LNCAP (cell line): Measurements from ENCODE around the gene GALNT18.

Experiments
- TF ChIP-seq, protein P1 (sequence below): fragments of 450-650 bp; IDR thresholded peaks from 2 replicates; pipeline ENCODE4 v1.5.1; 2017; ENCODE audit warnings: mild to moderate bottlenecking

Gene GALNT18

DNA sequence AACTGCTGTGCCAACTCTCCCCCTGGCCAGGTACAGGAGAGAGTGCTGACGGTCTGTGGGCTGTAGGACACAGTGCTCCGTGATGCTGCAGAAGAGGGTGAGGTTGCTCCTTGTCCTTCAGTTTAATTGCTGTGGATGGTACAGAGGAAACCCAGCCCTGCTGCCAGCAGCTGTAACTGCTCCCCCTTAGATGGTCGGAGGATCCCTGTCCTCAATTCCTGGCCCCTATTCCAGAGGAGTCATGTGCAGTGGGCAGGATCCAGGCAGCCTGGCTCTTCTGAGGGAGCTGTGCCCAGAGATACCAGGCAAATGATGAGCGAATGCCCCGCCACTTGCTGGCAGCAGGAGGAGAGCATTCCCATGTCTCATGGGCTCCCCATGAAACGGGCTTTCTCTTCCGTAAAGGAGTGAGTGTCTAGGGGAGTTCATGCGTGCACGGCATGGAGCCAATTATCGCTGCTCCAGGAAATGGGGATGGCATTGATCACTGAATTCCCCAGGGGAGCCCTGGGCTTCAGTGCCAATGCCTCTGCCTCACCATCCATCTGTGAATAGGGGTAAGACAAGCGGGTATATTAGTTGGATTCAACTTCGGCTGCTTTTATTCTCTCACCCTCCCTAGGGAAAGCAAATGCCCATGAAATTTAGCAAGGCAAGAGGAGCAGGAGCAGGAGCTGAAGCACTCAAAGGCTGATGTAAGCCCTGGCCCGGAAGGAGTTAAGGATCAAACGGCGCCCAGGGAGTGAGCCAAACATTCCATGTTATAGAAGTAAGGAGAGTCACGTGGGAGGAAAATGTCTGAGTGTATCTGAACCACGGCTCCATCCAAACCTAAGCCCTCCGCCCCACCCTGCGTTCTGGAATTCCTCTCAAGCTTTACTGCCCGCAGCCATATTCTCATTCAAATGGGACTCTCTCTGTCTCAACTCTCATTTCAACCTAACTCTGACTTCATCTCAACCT, 217.8 kb downstream of the GALNT18 start:
- TF ChIP-seq, protein P1, sequence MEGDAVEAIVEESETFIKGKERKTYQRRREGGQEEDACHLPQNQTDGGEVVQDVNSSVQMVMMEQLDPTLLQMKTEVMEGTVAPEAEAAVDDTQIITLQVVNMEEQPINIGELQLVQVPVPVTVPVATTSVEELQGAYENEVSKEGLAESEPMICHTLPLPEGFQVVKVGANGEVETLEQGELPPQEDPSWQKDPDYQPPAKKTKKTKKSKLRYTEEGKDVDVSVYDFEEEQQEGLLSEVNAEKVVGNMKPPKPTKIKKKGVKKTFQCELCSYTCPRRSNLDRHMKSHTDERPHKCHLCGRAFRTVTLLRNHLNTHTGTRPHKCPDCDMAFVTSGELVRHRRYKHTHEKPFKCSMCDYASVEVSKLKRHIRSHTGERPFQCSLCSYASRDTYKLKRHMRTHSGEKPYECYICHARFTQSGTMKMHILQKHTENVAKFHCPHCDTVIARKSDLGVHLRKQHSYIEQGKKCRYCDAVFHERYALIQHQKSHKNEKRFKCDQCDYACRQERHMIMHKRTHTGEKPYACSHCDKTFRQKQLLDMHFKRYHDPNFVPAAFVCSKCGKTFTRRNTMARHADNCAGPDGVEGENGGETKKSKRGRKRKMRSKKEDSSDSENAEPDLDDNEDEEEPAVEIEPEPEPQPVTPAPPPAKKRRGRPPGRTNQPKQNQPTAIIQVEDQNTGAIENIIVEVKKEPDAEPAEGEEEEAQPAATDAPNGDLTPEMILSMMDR: no peak

DNA sequence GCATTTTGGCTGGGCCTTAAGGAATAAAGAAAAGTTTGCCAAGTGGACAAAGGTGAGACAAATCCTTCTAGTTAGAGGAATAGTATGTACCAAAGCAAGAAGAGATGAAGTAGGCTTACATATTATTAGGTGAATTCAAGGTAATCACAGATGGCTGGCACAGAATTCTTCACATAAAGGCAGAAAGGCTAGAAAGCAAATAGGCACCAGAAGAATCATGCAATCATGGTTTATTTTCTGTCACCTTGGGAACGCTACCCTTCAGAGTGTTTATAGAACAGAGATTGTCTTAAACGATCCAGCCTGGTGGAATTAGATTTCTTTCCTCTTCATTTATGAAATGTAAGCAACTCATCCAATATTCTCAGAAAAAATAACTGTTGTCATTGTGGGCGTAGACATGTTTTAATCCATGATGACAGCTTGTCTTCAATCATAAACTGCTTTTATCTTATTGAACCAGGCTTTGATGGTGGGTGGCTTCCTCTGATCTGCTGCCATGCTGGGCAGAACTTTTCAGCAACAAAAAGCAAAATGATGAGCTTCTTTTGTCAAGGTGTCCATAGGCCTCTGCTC, 219.8 kb downstream of the GALNT18 start:
- TF ChIP-seq, protein P1: no peak

- TF ChIP-seq, protein P1: no peak; the same call in 1 of the 2 replicates
Observed at GRCh38 chr11:11400635-11401232, 221.1 kb downstream of the GALNT18 start.

GRCh38 chr11:11400121-11400520, 221.7 kb downstream of the GALNT18 start:
- TF ChIP-seq, protein P1: no peak

- TF ChIP-seq, protein P1: no peak
Observed at GRCh38 chr11:11397781-11398180, 224.0 kb downstream of the GALNT18 start.

- TF ChIP-seq, protein P1: no peak
Observed at GRCh38 chr11:11397036-11397415, 224.8 kb downstream of the GALNT18 start.

DNA sequence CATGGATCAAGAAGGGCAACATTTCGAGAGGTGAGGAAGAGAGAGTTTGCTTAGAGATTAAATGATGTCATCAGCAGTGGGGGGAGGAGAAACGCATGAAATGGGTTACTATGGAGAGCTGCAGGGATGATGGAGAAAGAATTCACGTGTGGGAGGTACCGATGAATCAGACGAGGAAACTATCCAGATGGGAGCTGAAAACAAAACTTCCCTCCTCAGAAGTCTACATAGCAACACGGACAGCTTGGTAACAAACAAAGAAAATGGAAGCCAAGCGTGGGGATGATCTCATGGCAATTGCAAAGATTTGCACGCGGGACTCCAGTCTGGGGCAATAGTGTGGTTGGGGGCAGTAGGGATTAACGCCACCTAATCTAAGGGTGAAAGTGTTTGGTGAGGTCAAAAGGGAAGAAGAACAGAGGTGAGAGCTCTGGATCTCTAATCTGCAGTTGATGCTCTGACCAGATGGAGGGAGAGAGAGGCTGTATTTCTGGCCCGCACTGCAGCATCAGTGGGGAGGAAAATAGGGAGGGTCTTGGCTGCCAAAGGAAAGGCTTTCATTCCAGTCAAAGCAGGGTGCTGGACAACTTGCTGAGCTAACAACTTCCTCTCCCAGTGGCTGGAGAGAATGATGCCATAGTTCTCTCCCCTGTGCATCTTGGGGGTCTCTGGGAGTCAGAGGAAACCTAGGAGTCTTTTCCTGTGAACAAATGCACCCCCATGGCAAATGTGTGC, 225.3 kb downstream of the GALNT18 start:
- TF ChIP-seq, protein P1: no peak
